ENCODE results near the gene ATP11A. TPM values are rescaled to one million over a fixed set of nuclear protein-coding genes. Genes with fewer than 3 reads are reported as not detected.

Gene ATP11A
- total RNA-seq, 3 donors from 2014 or later = 22.1 to 27.2 (median 26.8) TPM

- no peak for TF ChIP-seq POLR2A (IDR thresholded peaks at IDR 0.05)
- intact Hi-C loops (cut with DNase I; ENCODE audit: low total_unique reads) = no loop called here
- Histone ChIP-seq H3K4me3 (no peak overlapping the region), H3K27ac (no peak overlapping the region), H3K9me3 (no peaks in the 10 kb centered on the region), H3K4me1 (no peaks in the 10 kb centered on the region), H3K27me3 (no peaks in the 10 kb centered on the region), H3K36me3 (no peaks in the 10 kb centered on the region)
- no peak for DNase-seq (ENCODE audit: low spot score in 2 of 2)
Observed at GRCh38 chr13:112813552-112813951, 123.7 kb downstream of the ATP11A start.

GRCh38 chr13:112814905-112815585, 125.2 kb downstream of the ATP11A start:
- no peak for TF ChIP-seq POLR2A (IDR thresholded peaks at IDR 0.05)
- no peak for TF ChIP-seq POLR2AphosphoS5 (IDR thresholded peaks at IDR 0.05)
- TF ChIP-seq CTCF (IDR thresholded peaks at IDR 0.05) = no peak
- intact Hi-C loops (cut with DNase I; ENCODE audit: low total_unique reads) = no loop called here
- no peaks in the 10 kb centered on the region for H3K4me1 ChIP-seq
- H3K9me3 ChIP-seq = no peaks in the 10 kb centered on the region
- H3K27me3 ChIP-seq = no peaks in the 10 kb centered on the region
- no peak for DNase-seq (ENCODE audit: low spot score in 2 of 2)
- no peaks in the 10 kb centered on the region for H3K36me3 ChIP-seq
- H3K27ac ChIP-seq = no peak overlapping the region
- H3K4me3 ChIP-seq = no peak overlapping the region

- DNase-seq (ENCODE audit: low spot score in 2 of 2) = no peak
- H3K4me3 ChIP-seq = no peak overlapping the region
- intact Hi-C loops (cut with DNase I; ENCODE audit: low total_unique reads) = no loop called here
- H3K36me3 ChIP-seq = no peaks in the 10 kb centered on the region
- no peaks in the 10 kb centered on the region for H3K27me3 ChIP-seq
- TF ChIP-seq POLR2A (IDR thresholded peaks at IDR 0.05) = no peak
- no peak for TF ChIP-seq POLR2AphosphoS5 (IDR thresholded peaks at IDR 0.05)
- TF ChIP-seq CTCF (IDR thresholded peaks at IDR 0.05) = no peak
- H3K27ac ChIP-seq = no peak overlapping the region
- H3K9me3 ChIP-seq = no peaks in the 10 kb centered on the region
- no peaks in the 10 kb centered on the region for H3K4me1 ChIP-seq
Observed at GRCh38 chr13:112815871-112816270, 126.0 kb downstream of the ATP11A start.

GRCh38 chr13:112818040-112818697, 128.3 kb downstream of the ATP11A start:
- H3K27ac ChIP-seq = no peak overlapping the region
- intact Hi-C loops (cut with DNase I; ENCODE audit: low total_unique reads) = no loop called here
- no peak for TF ChIP-seq POLR2A (IDR thresholded peaks at IDR 0.05)
- TF ChIP-seq CTCF (IDR thresholded peaks at IDR 0.05) = no peak
- TF ChIP-seq POLR2AphosphoS5 (IDR thresholded peaks at IDR 0.05) = no peak
- no peaks in the 10 kb centered on the region for H3K4me1 ChIP-seq
- H3K4me3 ChIP-seq = no peak overlapping the region
- no peaks in the 10 kb centered on the region for H3K27me3 ChIP-seq
- DNase-seq (ENCODE audit: low spot score in 2 of 2) = no peak
- no peaks in the 10 kb centered on the region for H3K36me3 ChIP-seq
- H3K9me3 ChIP-seq = no peaks in the 10 kb centered on the region

GRCh38 chr13:112818698-112819045, 128.8 kb downstream of the ATP11A start:
- H3K9me3 ChIP-seq = no peaks in the 10 kb centered on the region
- intact Hi-C loops (cut with DNase I; ENCODE audit: low total_unique reads) = no loop called here
- no peak for TF ChIP-seq POLR2AphosphoS5 (IDR thresholded peaks at IDR 0.05)
- TF ChIP-seq POLR2A (IDR thresholded peaks at IDR 0.05) = no peak
- TF ChIP-seq CTCF (IDR thresholded peaks at IDR 0.05) = no peak
- H3K27ac ChIP-seq = no peak overlapping the region
- H3K36me3 ChIP-seq = no peaks in the 10 kb centered on the region
- H3K27me3 ChIP-seq = no peaks in the 10 kb centered on the region
- H3K4me1 ChIP-seq = no peaks in the 10 kb centered on the region
- no peak overlapping the region for H3K4me3 ChIP-seq
- DNase-seq (ENCODE audit: low spot score in 2 of 2) = no peak
